8988T (cell line): ENCODE data around the gene MFSD12.

Experiments
- DNase-seq: peaks from one replicate; pipeline ENCODE4 v3.0.0; 2011

MFSD12 gene

DNA sequence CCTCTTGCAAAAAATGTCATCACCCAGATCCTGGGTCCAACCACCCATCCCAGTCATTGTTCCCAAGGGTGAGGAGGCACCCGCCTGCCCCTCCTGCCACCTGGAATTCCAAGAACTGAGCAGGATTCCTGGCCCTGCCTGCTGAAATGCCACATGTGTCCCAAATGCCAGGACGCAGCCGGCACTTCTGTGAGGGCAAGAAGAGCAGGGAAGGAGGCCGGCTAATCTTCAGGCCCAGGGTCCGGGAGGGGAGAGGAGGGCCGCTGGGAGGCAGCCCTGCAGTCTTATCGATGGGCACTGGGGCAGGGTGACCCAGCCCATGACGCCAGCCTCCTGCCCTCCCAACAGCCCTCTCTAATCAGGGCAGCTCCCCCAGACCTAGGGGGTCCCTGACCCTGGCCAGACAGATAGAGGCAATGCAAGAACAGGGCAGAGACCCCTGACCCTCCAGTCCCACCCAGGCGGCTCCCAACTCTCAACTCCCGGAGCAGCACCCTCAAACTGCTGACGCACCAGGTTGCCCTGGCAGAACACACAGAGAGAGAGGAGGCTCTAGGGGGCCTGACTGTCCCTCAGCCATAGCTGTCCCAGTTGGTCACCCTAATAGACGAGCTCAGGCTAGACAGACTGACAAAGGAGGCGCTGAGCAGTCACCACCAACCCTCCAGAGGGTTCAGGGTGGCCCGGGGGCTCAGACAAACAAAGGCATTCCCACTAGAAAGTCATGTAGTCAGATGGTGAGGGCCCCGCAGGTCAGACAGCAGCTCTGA is 1.5 kb downstream of the MFSD12 start:
- peak; percentile 27 for DNase-seq

DNA sequence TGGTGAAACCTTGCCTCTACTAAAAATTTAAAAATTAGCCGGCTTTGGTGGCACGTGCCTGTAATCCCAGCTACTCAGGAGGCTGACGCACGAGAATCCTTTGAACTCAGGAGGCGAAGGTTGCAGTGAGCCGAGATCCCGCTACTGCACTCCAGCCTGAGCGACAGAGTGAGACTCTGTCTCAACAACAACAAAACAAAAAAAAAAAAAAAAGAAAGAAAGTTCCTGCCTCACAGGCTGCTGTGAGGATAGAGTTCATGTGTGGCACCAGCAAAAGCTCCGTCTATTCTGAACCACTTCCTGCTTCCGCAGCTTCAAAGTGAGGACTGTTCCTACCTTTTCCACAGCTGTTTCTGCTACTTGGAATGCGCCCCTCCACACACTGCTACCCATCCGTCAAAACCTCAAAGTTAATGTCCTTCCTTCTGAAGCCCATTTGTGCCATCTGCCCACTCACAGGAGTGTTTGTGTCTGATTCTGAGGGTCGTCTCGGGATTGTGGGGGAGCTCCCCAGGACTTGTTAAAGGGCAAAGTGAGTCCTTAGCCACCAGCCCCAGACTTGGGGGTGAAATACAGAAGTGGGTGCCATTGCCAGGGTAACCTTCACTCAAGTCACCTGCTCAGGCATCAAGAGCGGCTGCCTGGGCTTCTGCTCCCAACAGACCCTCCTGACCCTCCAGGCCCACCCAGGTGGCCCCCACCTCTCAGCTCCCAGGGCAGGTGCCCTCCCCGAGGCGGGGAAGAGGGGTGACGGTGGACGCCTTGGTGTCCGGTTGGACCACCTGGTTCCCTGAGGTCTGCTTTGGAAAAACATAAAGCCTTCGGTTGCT is 2.9 kb downstream of the MFSD12 start:
- DNase-seq = no peak

DNA sequence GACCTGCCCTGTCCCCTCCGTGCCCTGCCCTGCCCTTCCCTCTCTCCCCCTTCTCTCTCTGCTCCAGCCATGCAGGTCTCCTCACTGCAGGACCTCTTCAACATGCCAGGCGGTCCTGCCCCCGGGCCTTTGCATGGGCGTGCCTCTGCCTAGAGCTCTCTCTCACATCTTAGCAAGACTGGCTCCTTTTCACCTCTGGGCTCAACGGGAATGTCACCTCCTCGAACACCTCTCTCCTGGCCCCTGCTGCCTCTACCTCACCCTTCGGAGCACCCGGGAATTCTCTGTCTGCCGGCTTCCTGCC is 5.6 kb downstream of the MFSD12 start:
- peak; percentile 5 for DNase-seq

DNA sequence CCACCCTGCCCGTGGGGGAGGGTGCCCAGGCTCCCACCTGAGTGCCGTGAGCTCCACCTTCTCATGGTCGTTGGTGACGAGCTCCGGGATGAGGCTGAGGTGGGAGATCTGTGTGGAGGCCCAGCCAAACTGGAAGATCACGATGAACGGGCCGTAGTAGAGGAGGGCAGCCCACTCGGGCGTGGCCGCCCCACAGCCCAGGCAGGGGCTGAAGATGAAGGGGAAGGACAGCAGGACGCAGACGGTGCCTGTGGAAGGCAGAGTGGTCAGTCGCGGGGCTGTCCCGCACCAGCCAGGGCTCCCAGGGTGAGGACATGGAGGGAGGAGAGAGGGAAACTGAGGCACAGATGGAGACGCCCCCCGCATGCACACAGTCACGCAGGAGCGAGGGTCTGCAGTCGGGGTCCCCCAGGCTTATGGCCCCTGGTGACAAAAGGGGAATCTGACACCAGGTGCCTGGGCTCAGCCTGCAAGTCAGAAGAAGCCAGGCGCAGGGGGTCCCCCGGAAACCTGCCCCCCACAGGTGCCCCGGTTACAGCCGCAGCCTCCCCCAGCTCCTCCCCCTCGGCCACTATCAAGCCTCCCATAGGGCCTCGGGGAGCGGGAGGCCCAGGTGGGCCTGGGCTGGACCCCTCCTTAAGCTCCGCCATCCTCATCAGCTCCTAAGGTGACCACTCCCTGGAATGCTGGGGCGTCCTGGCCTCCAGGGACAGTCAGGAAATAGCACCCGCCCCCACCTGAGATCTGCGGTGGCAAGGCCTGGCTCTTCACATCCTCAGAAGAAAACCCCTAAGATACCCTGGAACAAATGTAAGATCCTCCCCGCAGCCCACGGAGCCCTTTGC is 6.2 kb downstream of the MFSD12 start:
- peak; percentile 13 for DNase-seq

DNA sequence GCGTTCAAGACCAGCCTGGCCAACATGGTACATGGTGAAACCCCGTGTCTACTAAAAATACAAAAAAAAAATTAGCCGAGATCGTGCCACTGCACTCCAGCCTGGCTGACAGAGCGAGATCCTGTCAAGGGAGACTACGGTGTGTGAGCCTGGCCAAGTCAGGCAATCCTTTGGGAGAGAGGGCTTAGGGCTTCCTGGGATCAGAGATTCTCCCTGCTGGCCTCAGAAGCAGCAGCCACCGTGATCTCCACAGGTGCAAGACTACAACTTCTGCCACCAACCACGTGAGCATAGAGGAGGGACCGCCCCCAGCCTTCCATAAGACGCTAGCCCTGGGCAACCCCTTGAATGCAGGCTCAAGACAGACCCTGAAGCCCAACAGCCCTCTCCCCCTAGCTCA is 7.6 kb downstream of the MFSD12 start:
- peak; percentile 4 for DNase-seq

DNA sequence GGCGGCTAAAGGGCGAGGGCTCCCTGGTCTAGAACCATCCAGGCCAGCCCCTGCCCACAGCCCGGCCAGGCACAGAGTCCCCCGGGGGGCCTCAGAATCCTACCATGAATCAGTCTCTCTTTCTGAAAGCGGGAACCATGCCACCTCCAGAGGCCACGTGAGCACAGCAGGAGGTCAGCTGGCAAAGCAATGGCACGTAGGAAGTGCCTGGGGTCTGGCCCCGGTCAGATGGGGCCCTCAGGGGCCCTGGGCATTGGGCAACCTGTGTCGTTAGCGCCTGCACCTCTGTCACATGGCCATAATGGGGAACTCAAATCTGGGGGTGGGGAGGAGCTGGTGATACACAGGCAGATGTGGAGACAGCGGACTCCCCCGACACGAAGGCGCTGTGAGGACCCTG is 8.8 kb downstream of the MFSD12 start:
- peak; percentile 7 for DNase-seq

DNA sequence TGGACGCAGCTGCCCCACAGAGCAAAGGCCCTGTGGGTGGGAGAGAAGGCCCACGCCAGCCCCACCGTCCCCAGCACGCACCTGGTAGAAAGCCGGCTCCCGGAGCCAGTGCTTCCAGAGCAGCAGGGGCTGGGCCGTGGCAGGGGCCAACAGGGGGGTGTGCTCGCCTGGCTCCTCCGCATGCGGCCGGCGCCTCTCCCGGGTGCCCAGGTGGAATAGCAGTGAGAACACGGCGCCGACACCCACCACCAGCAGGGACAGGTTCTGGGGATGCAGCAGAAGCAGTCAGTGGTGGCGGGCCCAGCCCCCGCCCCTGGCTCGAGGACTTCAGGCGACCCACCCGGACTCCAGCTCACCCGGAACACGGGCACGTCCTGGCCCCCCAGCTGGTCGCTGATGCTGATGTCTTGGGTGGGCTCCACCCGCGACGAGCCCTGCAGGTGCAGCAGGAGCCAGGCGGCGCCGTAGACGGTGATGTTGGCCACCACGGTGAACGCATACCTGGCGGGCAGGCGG is 9.6 kb downstream of the MFSD12 start:
- no peak for DNase-seq

DNA sequence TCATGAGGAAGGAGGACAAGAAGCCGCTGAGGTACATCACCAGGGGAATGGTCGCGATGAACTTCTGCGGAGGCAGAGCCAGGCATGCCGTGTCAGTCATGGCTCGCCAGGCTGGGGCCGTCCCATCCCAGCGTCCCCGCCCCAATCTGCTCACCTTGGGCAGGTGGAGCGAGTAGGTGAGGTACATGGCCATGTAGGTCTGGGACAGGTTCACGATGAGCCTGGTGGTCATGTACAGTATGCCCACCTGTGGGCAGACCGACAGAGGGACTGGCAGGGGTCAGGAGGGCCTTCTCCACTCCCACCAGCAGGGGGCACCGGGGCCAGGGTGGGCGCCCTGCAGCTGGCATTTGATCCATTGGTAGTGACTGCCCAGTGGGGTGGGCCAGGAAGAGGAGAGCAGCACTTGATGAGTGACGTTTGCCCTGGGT is 10.1 kb downstream of the MFSD12 start:
- DNase-seq = no peak

DNA sequence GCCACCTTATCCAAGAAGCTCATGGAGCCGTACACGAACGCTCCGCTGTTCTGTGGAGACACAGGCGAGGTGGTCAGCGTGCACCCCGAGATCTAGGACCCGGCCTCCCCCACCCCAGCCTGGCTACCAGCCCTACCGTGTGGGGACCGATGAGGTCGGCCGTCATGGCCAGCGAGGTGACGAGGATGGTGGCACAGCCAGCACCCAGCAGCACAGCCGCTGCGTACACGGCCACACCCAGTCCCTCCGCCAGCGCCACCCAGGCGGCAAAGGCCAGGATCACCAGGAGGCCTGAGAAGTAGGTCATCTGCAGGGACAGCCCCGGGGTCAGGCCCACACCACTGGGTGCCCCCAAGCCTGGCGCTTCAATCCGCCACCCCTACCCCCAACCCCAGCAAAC is 11.3 kb downstream of the MFSD12 start:
- DNase-seq = no peak

DNA sequence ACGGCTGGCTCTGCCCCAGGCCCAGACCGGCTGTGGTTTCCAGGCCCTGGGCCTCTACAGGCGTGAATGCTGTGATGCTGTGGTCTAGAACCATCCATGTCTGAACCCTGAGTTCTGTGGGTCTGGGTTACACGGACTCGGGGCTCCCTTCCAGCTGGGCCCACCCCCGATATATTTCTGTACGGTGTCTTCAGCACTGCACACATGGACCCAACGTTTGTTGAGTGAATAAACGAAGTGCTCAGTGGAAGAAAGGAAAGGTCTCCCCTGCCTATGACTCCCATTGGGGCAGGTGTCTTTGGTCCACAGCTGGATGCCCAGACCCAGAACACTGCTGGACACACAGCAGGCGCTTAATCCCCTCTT is 11.7 kb downstream of the MFSD12 start:
- no peak for DNase-seq

DNA sequence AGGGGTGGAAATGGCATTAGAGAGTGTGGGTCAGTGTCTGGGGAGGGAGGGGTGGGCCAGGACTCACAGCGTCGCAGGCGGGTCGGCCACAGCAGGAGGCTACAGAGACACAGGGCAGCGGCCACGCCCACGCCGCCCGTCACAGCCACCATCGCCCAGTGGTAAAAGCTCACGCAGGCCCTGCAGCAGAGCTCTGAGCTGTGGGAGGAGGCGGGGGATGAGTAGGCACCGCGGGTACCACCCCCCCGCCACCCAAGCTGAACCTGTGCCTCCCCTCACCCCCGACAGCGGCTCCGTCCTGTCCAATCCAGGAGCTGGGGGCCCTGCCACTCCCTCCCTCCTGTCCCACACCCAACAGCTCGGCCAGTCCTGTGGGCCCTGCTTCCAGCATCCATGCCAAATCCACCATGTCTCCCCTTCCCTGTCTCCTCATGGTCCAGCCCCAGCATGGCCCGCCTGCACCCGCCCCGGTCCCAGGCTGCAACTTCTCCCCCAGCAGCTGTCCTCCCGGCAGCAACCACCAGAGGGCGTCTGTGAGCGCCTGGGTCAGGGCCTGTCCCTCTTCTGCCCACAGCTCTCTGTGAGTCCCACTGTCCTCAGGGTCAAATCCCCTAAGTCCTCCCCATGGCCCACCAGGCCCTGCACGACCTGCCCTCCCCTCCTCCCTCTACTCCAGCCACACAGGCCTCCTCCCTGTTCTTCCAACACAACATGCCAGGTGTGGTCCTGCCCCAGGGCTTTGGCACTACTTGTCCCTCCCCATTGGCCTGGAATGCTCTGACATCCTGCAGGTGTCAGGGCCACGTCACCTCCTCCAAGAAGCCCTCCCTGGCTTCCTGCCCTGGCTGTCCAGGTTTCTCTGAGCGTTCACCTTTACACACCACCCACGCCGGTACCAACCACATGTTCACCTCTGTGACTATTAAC is 12.4 kb downstream of the MFSD12 start:
- DNase-seq = peak; percentile 78

DNA sequence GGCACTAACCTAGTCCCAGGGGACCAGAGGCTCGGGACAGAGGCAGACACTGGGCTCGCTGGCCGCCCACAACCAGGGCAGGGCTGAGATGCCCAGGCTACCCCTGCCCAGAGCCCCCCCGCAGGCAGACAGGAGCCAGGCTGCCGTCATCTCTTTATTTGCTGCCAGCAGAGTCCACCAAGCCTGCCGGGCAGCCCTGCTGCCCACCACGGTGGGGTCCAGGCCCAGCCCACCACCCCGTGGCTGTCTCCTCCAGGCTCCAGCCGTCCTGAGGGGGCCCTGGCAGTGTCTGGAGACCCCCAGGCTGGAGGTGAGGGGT is 13.4 kb downstream of the MFSD12 start:
- no peak for DNase-seq

DNA sequence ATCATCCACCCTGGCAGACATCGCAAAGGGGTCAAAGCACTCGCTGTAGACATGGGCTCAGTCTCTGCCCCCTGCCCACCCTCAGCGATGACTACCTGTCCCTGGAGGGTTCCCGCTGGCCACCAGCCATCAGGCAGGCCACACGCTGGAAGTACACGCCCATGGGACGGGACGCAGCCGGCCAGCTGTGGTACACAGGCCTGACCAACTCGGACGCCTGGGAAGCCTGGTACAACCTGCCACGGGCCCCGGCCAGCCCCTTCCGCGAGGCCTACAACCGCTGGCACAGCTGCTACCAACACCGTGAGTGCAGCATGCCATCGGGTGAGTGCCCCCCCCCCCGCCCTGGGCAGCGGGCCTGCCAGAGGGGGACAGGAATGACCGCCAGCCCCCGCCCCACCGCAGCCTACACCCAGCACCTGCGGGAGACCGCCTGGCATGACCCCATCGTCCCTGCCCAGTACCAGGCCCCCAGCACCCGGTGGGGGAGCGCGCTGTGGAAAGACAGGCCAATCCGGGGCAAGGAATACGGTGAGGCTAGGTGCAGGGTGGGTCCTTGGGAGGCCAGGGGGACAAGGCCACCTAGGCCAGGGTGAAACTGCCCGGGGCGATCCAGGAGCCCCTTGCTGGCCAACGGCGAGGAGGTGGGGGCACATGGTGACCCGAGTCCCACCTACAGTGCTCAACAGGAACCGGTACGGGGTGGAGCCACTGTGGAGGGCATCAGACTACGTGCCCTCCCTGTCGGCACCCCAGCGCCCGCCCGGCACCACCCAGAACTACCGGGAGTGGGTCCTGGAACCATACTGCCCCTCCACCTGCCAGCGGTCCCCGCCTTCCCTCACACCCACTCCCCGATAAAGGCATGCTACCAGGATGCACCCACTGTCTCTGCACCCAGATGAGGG is 14.0 kb downstream of the MFSD12 start:
- no peak for DNase-seq

DNA sequence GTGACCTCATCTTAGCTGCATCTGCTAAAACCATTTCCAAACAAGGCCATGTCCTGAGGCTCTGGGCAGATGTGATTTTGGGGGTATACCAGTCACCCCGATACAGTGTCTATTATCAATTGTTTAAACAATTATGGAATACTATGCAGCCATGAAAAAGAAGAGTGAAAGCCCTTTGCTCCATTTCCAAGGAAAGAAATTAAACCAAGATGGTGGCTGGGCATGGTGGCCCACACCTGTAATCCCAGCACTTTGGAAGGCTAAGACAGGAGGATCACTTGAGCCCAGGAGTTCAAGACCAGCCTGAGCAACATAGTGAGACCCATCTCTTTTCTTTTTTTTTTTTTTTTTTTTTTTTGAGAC is 17.6 kb downstream of the MFSD12 start:
- no peak for DNase-seq

DNA sequence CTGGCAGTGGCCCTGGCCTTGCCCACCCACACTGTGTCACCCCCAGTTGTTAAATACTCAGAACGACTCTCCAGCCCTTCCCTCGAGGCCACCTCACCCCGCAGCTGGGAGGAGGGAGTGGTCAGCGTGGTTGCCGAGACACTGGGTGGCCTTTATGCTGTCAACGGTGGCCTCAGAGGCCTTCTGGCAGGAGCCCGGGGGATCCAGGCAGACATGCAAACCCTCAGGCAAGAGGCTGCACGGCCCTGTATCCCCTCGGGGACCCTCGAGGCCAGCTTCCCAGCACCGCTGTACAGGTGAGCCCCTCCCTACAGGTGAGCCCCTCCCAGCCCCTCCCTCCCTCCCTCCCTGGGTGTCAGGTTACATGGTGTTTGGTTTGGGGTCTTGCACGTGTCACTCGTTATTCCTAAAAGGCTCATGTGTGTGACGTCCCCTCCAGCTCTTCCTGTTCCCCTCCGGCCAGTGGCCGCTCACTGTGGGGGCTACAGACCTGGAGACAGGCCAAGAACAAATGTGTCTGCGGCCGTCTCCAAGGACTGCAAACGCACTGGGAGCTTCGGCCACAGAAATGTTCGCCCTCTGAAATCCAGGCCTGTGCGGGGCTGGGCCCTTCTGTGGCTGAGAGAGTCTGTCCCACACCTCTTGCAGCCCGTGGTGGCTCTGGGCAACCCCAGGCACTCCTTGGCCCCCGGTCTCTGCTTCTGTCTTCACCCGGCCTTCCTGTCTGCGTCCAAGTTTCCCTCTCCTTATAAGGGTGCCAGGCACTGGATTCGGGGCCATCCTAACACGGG is 18.2 kb downstream of the MFSD12 start, which contains the start of gene TEKTIP1:
Gene TEKTIP1 (plus strand): TSS at position 210 of the 791 bp plus-strand sequence. CDS start 4 bp downstream, at position 214.
- DNase-seq = no peak

DNA sequence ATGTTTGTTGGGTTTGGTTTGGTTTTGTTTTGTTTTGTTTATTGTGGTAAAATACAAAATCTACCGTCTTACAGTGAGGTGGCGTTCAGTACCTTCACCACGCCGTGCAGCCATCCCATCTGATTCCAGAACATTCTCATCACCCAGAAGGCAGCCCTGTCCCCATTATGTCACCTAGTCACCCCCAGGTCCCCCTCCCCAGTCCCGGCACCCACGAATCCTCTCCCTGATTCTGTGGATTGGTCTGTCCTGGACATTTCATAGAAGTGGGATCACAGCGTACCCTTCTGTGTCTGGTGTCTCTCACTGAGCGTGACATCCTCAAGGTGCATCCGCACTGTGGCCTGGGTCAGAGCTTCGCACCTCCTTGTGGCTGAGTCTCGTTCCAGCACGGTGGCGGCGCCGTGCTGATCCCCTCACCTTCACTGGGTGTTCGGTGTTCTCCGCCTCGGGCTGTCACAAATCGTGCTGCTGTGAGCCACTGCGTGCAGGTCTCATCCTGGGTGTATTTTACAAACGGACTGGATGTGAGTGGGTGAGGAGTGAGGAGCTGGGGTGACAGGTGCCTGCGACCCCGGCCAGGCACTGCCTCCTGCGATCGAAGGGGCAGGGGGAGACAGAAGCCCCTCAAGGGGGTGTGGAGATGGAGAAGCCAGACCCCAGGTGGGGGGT is 19.0 kb downstream of the MFSD12 start:
- no peak for DNase-seq

DNA sequence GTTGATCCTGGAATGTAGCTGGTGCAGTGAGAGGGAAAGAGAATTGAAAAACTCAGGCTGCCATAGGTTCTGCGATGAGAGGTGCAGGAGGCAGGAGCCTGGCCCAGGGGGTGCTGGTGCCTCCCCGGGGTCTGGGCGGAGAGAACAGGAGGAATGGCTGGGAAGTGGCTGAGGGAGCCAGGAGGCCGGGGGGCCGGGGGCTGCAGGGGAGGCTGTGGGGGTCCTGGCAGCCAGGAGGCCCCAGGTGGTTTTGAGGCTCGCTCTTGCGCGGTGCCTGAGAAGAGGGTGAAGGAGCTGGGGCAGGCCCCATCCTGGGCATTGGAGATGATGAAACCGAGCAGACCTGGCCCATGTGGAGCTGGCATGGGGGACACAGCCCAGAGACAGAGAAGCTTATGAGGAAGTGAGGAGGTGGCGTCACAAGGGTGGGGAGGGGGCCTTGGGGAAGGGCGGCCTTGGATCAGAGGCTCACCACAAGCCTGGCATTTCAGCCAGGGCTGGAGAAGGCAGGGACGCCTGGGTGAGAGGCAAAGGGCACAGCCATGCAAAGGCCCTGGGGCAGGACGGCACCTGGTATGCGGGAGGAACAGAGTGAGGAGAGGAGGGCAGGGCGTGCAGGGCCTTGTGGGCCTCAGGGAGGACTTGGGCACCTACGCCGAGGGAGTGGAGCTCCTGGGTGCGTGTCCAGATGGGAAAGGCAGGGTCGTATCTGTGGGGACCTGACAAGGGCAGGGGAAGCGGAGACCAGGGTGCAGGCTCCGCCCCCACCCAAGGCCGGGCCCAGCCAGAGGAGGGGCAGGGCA is 19.7 kb downstream of the MFSD12 start:
- DNase-seq = no peak

DNA sequence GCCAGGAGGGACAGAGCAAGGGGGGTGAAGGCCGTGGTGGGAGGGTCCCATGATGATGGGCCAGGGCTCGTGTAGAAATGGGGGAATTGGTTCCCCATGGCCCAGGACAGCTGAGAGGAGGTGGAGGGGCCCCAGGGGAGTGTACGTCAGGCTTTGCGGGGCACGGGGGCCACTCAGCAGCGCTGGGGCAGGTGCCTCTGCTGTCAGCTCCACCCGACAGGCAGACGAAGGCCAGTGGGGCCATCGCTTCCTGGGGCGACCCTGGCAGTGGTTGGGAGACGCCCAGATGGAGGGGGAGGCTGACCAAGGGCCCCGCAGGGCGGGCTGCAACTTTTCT is 20.3 kb downstream of the MFSD12 start:
- DNase-seq = no peak
